Loucy (cell line): Measurements from ENCODE around the gene ACP7.
A peak's percentile ranks its signal among the peaks of the same experiment; 100 is the strongest.

Source experiments
- H2AFZ ChIP-seq: fragments of 200-600 bp; sonication (generic); 2 replicates; pipeline ENCODE4 v1.6.0; 2016; ENCODE audit warnings: antibody characterized with exemption, mild to moderate bottlenecking, low read length, moderate library complexity
- H3F3A ChIP-seq: fragments of 200-600 bp; 2 replicates; pipeline ENCODE4 v1.6.0; 2016; ENCODE audit warnings: antibody characterized with exemption, low read depth, mild to moderate bottlenecking
- H3K27me3 ChIP-seq: fragments of 200-600 bp; sonication (generic); 2 replicates; pipeline ENCODE4 v1.6.1; 2014; ENCODE audit warnings: low read length, mild to moderate bottlenecking; ENCODE audit not compliant: insufficient read depth, poor library complexity, severe bottlenecking
- H3K36me3 ChIP-seq: fragments of 200-600 bp; sonication (generic); 2 replicates; pipeline ENCODE4 v1.6.1; 2016; ENCODE audit warnings: low read length; ENCODE audit not compliant: insufficient read depth
- H3K4me1 ChIP-seq: fragments of 200-600 bp; sonication (generic); 2 replicates; pipeline ENCODE4 v1.5.1; 2014; ENCODE audit warnings: low read length, mild to moderate bottlenecking; ENCODE audit not compliant: insufficient read depth, poor library complexity, severe bottlenecking
- H3K4me2 ChIP-seq: fragments of 200-600 bp; sonication (generic); 2 replicates; pipeline ENCODE4 v1.6.0; 2014; ENCODE audit warnings: antibody characterized with exemption, low read length, low read depth, mild to moderate bottlenecking; ENCODE audit not compliant: poor library complexity, severe bottlenecking
- H3K4me3 ChIP-seq: fragments of 200-600 bp; sonication (generic); 2 replicates; pipeline ENCODE4 v1.5.1; 2014; ENCODE audit warnings: low read length, mild to moderate bottlenecking, mixed read lengths; ENCODE audit not compliant: poor library complexity, severe bottlenecking
- H3K79me2 ChIP-seq: fragments of 200-600 bp; sonication (generic); 2 replicates; pipeline ENCODE4 v1.6.1; 2014; ENCODE audit warnings: low read length; ENCODE audit not compliant: insufficient read depth
- H3K9ac ChIP-seq: fragments of 200-600 bp; sonication (generic); 2 replicates; pipeline ENCODE4 v1.6.0; 2014; ENCODE audit warnings: mild to moderate bottlenecking, low read depth, low read length, moderate library complexity; ENCODE audit not compliant: poor library complexity, severe bottlenecking
- H3K9me2 ChIP-seq: fragments of 200-600 bp; sonication (generic); replicated peaks from 2 replicates; pipeline ENCODE4 v1.6.1; 2016; ENCODE audit warnings: low read depth, low read length, mixed read lengths
- H3K9me3 ChIP-seq: fragments of 200-600 bp; sonication (generic); 2 replicates; pipeline ENCODE4 v1.6.1; 2014; ENCODE audit warnings: mild to moderate bottlenecking, antibody characterized with exemption, low read length, low read depth; ENCODE audit not compliant: insufficient read depth
- H4K20me1 ChIP-seq: fragments of 200-600 bp; sonication (generic); 2 replicates; pipeline ENCODE4 v1.6.0; 2014; ENCODE audit warnings: antibody characterized with exemption, low read length, mild to moderate bottlenecking; ENCODE audit not compliant: insufficient read depth, poor library complexity, severe bottlenecking
- EZH2phosphoT487 ChIP-seq: fragments of 200-600 bp; IDR thresholded peaks from 2 replicates; pipeline ENCODE4 v1.6.1; 2018; ENCODE audit warnings: antibody characterized with exemption, mild to moderate bottlenecking, moderate library complexity, borderline replicate concordance
- TF ChIP-seq, protein P1 (sequence below): fragments of 200-600 bp; sonication (generic); conservative IDR thresholded peaks from 2 replicates; pipeline ENCODE4 v1.5.1; 2014; ENCODE audit warnings: mild to moderate bottlenecking, antibody characterized with exemption, low read length

Gene ACP7

DNA sequence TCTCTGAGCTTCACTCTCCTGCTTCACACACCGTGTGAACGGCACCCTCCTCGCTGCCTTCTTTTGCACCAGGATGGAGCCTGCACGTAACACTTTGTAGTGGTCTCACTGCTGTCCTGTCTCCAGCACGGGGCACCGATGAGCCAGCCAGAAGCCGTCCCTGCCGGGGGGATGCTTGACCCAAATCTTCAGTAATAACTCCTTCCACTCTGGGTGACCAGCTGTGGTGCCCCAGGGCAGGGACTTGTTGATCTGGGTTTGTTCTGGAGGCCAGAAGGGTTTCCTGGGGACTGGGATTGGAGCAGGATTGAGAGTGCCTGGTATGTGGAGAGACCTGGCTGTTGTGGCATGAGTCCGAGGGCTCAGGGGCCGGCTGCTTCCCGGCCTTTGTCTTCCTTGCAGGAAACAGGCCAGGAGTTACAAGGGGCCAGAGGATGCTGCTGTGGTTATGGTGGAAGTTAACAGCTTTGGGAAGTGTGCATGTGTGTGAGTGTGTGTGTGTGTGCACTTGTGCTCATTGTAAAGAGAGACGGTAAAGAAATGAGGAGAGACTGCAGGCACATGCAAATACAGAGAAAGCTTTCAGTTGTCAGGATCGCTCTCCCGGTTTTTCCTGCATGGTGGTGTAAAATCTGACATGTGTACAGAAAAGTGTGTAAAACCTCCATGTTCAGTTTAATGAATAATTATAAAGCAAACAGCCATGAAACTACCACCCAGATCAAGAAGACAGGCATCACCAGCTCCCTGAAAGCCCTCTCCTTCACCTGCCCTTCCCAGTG is 60.3 kb downstream of the ACP7 start:
- Histone ChIP-seq H2AFZ (no peak overlapping the region), H3K9ac (no peak overlapping the region), H3K36me3 (peaks cover 8% of the 10 kb centered on the region; the same call in 1 of the 2 replicates), H3K79me2 (peaks cover 80% of the 10 kb centered on the region), H3F3A (no peaks in the 10 kb centered on the region), H3K9me2 (no peaks in the 10 kb centered on the region), H3K4me3 (no peak overlapping the region), H3K4me2 (peak overlapping the region; percentile 19), H3K9me3 (no peaks in the 10 kb centered on the region), H3K4me1 (peaks cover 22% of the 10 kb centered on the region), H3K27me3 (no peaks in the 10 kb centered on the region), H4K20me1 (peaks cover 20% of the 10 kb centered on the region)
- TF ChIP-seq EZH2phosphoT487, result no peak

DNA sequence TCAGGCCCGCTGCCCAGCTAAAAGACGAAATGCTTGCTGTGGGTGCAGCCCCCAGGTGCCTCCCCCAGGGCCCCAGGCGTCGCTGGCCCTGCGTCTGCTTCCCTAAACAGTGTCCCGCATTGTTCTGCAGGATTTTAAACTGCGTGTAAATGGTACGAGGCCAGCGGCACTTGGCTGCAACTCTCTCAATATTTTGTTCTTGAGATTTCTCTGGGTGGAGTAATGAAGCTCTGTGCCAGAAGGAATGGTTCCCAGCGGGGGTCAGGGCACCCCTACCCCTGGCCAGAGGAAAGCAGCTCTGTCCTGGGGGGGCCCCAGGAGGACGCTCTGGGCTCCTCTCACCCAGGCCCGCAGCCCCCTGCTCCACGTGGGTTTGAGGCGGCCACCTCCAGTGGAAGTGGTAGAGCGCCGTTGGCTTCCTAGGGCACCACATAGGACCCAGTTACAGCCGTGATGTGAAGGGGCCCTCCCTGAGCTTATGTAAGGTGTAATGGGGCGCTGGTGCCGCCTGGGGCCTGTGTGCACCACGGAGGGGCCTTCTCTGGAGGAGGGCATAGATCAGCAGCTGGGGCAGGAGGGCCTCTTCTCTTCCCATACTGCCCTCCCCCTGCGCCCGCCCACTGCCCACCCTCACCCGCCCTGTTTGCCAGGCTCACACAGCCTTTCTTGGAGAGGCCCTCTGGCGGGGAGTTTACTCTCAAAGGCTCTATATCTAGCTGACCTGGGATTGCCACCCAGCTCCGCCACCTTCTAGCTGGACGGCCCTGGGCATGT is 61.2 kb downstream of the ACP7 start:
- Histone ChIP-seq H3K9ac (no peak overlapping the region), H3K4me1 (peaks cover 22% of the 10 kb centered on the region), H4K20me1 (peaks cover 18% of the 10 kb centered on the region), H3K4me2 (no peak overlapping the region), H3K4me3 (no peak overlapping the region), H3F3A (no peaks in the 10 kb centered on the region), H3K79me2 (peaks cover 77% of the 10 kb centered on the region), H2AFZ (no peak overlapping the region), H3K9me3 (no peaks in the 10 kb centered on the region), H3K27me3 (no peaks in the 10 kb centered on the region), H3K9me2 (no peaks in the 10 kb centered on the region), H3K36me3 (peaks cover 8% of the 10 kb centered on the region; the same call in 1 of the 2 replicates)
- no peak for TF ChIP-seq EZH2phosphoT487
- TF ChIP-seq, protein P1, sequence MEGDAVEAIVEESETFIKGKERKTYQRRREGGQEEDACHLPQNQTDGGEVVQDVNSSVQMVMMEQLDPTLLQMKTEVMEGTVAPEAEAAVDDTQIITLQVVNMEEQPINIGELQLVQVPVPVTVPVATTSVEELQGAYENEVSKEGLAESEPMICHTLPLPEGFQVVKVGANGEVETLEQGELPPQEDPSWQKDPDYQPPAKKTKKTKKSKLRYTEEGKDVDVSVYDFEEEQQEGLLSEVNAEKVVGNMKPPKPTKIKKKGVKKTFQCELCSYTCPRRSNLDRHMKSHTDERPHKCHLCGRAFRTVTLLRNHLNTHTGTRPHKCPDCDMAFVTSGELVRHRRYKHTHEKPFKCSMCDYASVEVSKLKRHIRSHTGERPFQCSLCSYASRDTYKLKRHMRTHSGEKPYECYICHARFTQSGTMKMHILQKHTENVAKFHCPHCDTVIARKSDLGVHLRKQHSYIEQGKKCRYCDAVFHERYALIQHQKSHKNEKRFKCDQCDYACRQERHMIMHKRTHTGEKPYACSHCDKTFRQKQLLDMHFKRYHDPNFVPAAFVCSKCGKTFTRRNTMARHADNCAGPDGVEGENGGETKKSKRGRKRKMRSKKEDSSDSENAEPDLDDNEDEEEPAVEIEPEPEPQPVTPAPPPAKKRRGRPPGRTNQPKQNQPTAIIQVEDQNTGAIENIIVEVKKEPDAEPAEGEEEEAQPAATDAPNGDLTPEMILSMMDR, result no peak

DNA sequence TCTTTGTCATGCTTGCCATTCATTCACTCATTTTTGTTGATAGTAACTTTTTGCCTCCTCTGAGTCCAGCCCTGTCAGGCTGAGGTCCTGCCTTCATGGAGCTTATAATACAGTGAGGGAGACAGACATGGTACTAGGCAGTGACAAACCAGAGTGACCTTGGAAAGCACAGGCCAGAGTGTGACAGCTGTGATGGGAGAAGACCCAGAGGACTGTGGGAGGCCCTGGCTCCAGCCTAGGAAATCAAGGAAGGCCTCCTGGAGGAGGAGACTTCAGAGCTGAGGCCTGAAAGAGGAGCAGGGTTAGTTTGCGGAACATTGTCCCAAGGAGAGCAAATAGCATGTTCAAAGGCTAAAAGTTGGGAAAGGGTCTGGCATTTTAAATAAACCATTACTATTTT is 61.9 kb downstream of the ACP7 start:
- H4K20me1 ChIP-seq, result peaks cover 15% of the 10 kb centered on the region

More for the DNA sequence above, 61.9 kb downstream of the ACP7 start:
- no peak overlapping the region for H2AFZ ChIP-seq
- H3K4me1 ChIP-seq, result peaks cover 22% of the 10 kb centered on the region
- H3F3A ChIP-seq, result no peaks in the 10 kb centered on the region
- peaks cover 77% of the 10 kb centered on the region for H3K79me2 ChIP-seq
- no peak overlapping the region for H3K4me3 ChIP-seq
- no peak overlapping the region for H3K4me2 ChIP-seq
- TF ChIP-seq EZH2phosphoT487, result no peak
- TF ChIP-seq, protein P1, result no peak
- no peaks in the 10 kb centered on the region for H3K9me2 ChIP-seq
- no peak overlapping the region for H3K9ac ChIP-seq
- no peaks in the 10 kb centered on the region for H3K27me3 ChIP-seq
- H3K36me3 ChIP-seq, result peaks cover 8% of the 10 kb centered on the region; the same call in 1 of the 2 replicates
- no peaks in the 10 kb centered on the region for H3K9me3 ChIP-seq
